ENCODE results near the gene RBMXL2. TPM values are rescaled to one million over a fixed set of nuclear protein-coding genes. Genes with fewer than 3 reads are reported as not detected.

RBMXL2 gene
- total RNA-seq, 1 donor from 2014 or later = not detected

DNA sequence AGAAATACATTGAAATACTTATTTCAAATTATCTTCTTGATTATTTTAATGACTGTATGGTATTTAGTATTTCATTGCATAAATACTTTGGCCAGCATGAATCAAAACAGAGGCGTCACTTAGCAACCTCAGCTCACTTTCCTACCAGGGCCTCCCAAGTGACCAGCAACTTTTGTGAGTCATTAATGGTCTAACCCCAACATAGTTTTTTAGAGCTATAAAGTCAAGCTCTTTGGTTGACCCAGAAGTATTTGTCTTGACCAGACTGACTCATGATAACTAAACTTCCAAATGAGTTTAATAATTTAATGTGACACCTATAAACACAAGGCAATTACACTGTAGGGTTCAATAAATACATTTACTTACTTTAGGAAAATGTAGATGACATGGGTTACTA is 27.9 kb upstream of the RBMXL2 start:
- H3K36me3 Mint-ChIP-seq (ENCODE audit: unreplicated experiment) = no peaks in the 10 kb centered on the region
- H3K27me3 Mint-ChIP-seq (ENCODE audit: unreplicated experiment) = no peaks in the 10 kb centered on the region
- H3K4me1 Mint-ChIP-seq (ENCODE audit: low read depth, unreplicated experiment) = no peaks in the 10 kb centered on the region
- no peak overlapping the region for H3K27ac Mint-ChIP-seq (ENCODE audit: unreplicated experiment)
- H3K4me3 Mint-ChIP-seq (ENCODE audit: unreplicated experiment) = no peak overlapping the region
- no peaks in the 10 kb centered on the region for H3K9me3 Mint-ChIP-seq (ENCODE audit: unreplicated experiment)
- DNase-seq = no peak
- TF ChIP-seq, protein P1, sequence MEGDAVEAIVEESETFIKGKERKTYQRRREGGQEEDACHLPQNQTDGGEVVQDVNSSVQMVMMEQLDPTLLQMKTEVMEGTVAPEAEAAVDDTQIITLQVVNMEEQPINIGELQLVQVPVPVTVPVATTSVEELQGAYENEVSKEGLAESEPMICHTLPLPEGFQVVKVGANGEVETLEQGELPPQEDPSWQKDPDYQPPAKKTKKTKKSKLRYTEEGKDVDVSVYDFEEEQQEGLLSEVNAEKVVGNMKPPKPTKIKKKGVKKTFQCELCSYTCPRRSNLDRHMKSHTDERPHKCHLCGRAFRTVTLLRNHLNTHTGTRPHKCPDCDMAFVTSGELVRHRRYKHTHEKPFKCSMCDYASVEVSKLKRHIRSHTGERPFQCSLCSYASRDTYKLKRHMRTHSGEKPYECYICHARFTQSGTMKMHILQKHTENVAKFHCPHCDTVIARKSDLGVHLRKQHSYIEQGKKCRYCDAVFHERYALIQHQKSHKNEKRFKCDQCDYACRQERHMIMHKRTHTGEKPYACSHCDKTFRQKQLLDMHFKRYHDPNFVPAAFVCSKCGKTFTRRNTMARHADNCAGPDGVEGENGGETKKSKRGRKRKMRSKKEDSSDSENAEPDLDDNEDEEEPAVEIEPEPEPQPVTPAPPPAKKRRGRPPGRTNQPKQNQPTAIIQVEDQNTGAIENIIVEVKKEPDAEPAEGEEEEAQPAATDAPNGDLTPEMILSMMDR (IDR thresholded peaks at IDR 0.05; ENCODE audit: partially characterized antibody, unreplicated experiment) = no peak

DNA sequence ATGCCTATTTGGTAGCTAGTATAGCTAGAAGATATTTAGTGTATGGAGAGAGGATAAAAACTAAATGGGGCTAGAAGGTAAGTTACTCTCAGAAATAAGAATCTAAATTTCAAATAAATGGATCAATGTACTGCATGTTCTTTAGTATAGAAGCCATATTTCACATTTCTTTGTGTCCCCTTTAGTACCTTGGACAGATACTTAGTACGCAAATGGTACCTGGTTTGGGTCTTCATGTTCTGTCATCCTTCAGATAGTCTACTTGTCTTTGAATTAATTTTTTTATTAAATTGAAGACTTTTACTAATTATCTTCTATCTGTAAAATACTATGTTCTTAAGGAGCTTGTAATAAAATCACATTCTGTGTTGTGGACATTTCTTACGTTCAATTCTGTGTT is 26.3 kb upstream of the RBMXL2 start:
- no peaks in the 10 kb centered on the region for H3K36me3 Mint-ChIP-seq (ENCODE audit: unreplicated experiment)
- TF ChIP-seq, protein P1 (IDR thresholded peaks at IDR 0.05; ENCODE audit: partially characterized antibody, unreplicated experiment) = no peak
- no peak overlapping the region for H3K27ac Mint-ChIP-seq (ENCODE audit: unreplicated experiment)
- no peak for DNase-seq
- H3K27me3 Mint-ChIP-seq (ENCODE audit: unreplicated experiment) = no peaks in the 10 kb centered on the region
- H3K9me3 Mint-ChIP-seq (ENCODE audit: unreplicated experiment) = no peaks in the 10 kb centered on the region
- H3K4me1 Mint-ChIP-seq (ENCODE audit: low read depth, unreplicated experiment) = no peaks in the 10 kb centered on the region
- no peak overlapping the region for H3K4me3 Mint-ChIP-seq (ENCODE audit: unreplicated experiment)

DNA sequence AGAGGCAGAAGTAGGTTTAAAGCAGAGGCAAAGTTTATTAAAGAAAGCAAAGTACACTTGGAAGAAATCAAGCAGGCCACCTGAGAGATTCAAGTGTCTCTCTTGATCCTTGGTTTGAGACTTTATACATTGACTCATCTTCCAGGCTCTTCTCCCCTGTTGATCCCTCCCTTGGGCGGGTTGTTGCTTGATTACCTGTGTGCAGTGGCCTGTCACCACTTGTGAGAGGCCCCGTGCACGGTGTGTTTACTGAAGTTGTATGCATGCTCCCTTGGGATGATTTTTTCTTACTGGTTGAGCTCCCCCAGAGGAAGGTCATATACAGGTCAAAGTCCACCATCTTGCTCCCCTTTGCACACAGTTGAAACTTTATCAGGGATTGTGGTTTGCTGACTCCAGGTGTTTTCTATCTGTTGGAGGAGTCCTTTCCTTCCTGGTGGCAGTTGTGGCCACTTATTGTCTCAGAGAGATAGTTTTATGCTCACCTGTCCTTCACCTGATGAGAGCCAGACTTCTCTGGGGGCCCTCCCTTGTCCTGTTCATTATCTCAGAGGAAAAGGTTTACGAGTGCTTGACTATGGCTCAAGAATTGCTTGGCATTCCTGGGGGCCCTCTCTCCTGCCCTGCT is 16.3 kb upstream of the RBMXL2 start:
- no peak overlapping the region for H3K4me3 Mint-ChIP-seq (ENCODE audit: unreplicated experiment)
- TF ChIP-seq, protein P1 (IDR thresholded peaks at IDR 0.05; ENCODE audit: partially characterized antibody, unreplicated experiment) = no peak
- no peaks in the 10 kb centered on the region for H3K36me3 Mint-ChIP-seq (ENCODE audit: unreplicated experiment)
- H3K4me1 Mint-ChIP-seq (ENCODE audit: low read depth, unreplicated experiment) = no peaks in the 10 kb centered on the region
- H3K27me3 Mint-ChIP-seq (ENCODE audit: unreplicated experiment) = no peaks in the 10 kb centered on the region
- no peaks in the 10 kb centered on the region for H3K9me3 Mint-ChIP-seq (ENCODE audit: unreplicated experiment)
- no peak for DNase-seq
- H3K27ac Mint-ChIP-seq (ENCODE audit: unreplicated experiment) = no peak overlapping the region

DNA sequence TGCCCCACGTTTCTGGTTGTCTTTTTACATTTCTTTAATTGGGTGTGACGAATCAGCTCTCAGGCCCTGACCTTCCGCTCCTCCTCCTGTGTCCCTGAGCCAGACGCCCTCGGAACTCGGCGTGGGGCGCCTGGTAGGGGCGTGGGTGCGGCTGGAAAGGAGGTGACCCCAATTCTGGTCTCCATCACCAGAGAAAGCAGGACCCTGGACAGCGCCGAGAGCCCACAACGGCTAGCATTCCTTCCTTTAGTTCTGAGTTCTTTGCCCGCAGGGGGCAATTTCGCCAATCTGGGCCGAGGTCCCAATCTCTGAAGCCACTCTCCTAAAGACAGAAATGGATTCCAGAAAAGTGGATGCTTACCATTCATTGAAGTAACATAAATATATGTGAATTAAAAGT is 11.7 kb upstream of the RBMXL2 start:
- H3K4me1 Mint-ChIP-seq (ENCODE audit: low read depth, unreplicated experiment) = no peaks in the 10 kb centered on the region
- H3K36me3 Mint-ChIP-seq (ENCODE audit: unreplicated experiment) = peaks cover 9% of the 10 kb centered on the region
- no peak for DNase-seq
- H3K27me3 Mint-ChIP-seq (ENCODE audit: unreplicated experiment) = no peaks in the 10 kb centered on the region
- H3K27ac Mint-ChIP-seq (ENCODE audit: unreplicated experiment) = no peak overlapping the region
- H3K4me3 Mint-ChIP-seq (ENCODE audit: unreplicated experiment) = no peak overlapping the region
- TF ChIP-seq, protein P1 (IDR thresholded peaks at IDR 0.05; ENCODE audit: partially characterized antibody, unreplicated experiment) = no peak
- no peaks in the 10 kb centered on the region for H3K9me3 Mint-ChIP-seq (ENCODE audit: unreplicated experiment)

DNA sequence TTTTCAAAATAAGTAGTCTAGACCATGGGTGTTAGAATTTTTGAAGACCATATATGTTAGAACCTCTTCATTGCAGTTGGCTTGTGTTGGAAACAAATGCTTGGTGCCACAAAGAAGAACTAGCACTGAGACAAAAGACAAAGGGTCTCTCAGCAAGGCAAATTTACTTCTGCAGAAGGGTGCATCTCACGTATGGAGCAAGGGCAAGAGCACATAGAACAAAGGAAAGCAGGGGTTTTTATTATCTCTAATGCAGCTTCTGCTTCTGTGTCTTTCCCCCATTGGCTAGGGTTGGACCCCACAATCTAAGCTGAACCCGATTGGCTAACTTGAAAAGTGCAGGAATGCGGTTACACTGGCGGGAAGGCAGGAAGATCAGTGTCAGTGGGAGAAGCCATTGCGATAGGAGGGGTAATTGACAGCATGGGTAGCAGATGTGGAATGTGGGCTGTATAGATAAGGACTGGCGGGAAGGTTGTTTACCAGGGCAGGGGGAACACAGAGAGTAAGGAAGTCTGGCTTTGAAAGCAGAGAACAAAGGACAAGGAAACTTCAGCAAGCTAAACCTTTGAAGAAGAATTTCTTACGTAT is 9.2 kb upstream of the RBMXL2 start:
- H3K36me3 Mint-ChIP-seq (ENCODE audit: unreplicated experiment) = peaks cover 9% of the 10 kb centered on the region
- H3K9me3 Mint-ChIP-seq (ENCODE audit: unreplicated experiment) = no peaks in the 10 kb centered on the region
- H3K4me3 Mint-ChIP-seq (ENCODE audit: unreplicated experiment) = no peak overlapping the region
- H3K4me1 Mint-ChIP-seq (ENCODE audit: low read depth, unreplicated experiment) = no peaks in the 10 kb centered on the region
- TF ChIP-seq, protein P1 (IDR thresholded peaks at IDR 0.05; ENCODE audit: partially characterized antibody, unreplicated experiment) = no peak
- no peaks in the 10 kb centered on the region for H3K27me3 Mint-ChIP-seq (ENCODE audit: unreplicated experiment)
- DNase-seq = no peak
- H3K27ac Mint-ChIP-seq (ENCODE audit: unreplicated experiment) = no peak overlapping the region
